Naive thymus-derived CD4-positive, alpha-beta T cell (primary cell): ENCODE data around the gene NTM. TPM values are rescaled to one million over a fixed set of nuclear protein-coding genes. Genes with fewer than 3 reads are reported as not detected.
A peak's percentile ranks its signal among the peaks of the same experiment; 100 is the strongest.

Experiments
- ATAC-seq: fragments of 150-1000 bp; cut with Tn5 transposase; 2 replicates; pipeline ENCODE4 v1.10.0; 2021; ENCODE audit warnings: mild to moderate bottlenecking, moderate library complexity
- CTCF ChIA-PET: fragments of 350-600 bp; sonication (Branson Sonifier 250); formaldehyde crosslinking; loops from one replicate; lab custom pipeline; 2021; ENCODE audit warnings: antibody characterized with exemption; lab: Charles Lee
- POLR2A ChIA-PET: fragments of 350-600 bp; sonication (Branson Sonifier 250); formaldehyde crosslinking; loops from one replicate; lab custom pipeline; 2021; ENCODE audit warnings: antibody characterized with exemption, inconsistent platforms; lab: Charles Lee
- DNase-seq, 9 donors: peaks; one replicate each; pipeline versions ENCODE4 v3.0.0 to v3.0.0-alpha.2; 2020 to 2022; ENCODE audit warnings: mixed read lengths in 1 of 9
- H3K27ac ChIP-seq: one replicate; pipeline ENCODE4 v1.7.0; 2013; ENCODE audit warnings: mild to moderate bottlenecking, low read depth, low read length, moderate library complexity
- H3K27me3 ChIP-seq, 2 donors: one replicate each; pipeline ENCODE4 v1.7.0; 2013; ENCODE audit warnings: low read length in 2 of 2, mild to moderate bottlenecking in 2 of 2, moderate library complexity in 2 of 2; ENCODE audit not compliant: control insufficient read depth in 2 of 2, insufficient read depth in 2 of 2
- H3K36me3 ChIP-seq, 3 experiments: 1 replicate in 2 of 3; 2 replicates in 1 of 3; pipeline ENCODE4 v1.7.0; 2013; ENCODE audit warnings: low read length in 3 of 3, mild to moderate bottlenecking in 3 of 3, moderate library complexity in 1 of 3; ENCODE audit not compliant: insufficient read depth in 3 of 3, control insufficient read depth in 2 of 3
- H3K4me1 ChIP-seq, 2 donors: one replicate each; pipeline ENCODE4 v1.7.0; 2013; ENCODE audit warnings: low read length in 2 of 2, mild to moderate bottlenecking in 2 of 2, moderate library complexity in 1 of 2; ENCODE audit not compliant: control insufficient read depth in 2 of 2, insufficient read depth in 2 of 2
- H3K4me3 ChIP-seq: 2 replicates; pipeline ENCODE4 v1.7.0; 2013; ENCODE audit warnings: mild to moderate bottlenecking, low read length
- H3K9me3 ChIP-seq, 3 experiments: 1 replicate in 2 of 3; 2 replicates in 1 of 3; pipeline ENCODE4 v1.7.0; 2013; ENCODE audit warnings: low read length in 3 of 3; ENCODE audit not compliant: control insufficient read depth in 2 of 3
- H3K27ac Mint-ChIP-seq, 9 donors: one replicate each; pipeline ENCODE4 v1.8.0; 2020 to 2022; ENCODE audit warnings: mixed read lengths in 9 of 9, mild to moderate bottlenecking in 8 of 9, moderate library complexity in 5 of 9, inconsistent platforms in 2 of 9
- H3K27me3 Mint-ChIP-seq, 5 donors: one replicate each; pipeline ENCODE4 v1.8.0; 2021 to 2022; ENCODE audit warnings: mixed read lengths in 5 of 5, mild to moderate bottlenecking in 1 of 5
- H3K36me3 Mint-ChIP-seq, 5 donors: one replicate each; pipeline ENCODE4 v1.8.0; 2020 to 2022; ENCODE audit warnings: mixed read lengths in 5 of 5, mild to moderate bottlenecking in 3 of 5, inconsistent platforms in 1 of 5
- H3K4me1 Mint-ChIP-seq, 7 donors: one replicate each; pipeline ENCODE4 v1.8.0; 2020 to 2022; ENCODE audit warnings: mixed read lengths in 7 of 7, mild to moderate bottlenecking in 3 of 7, inconsistent platforms in 1 of 7
- H3K4me3 Mint-ChIP-seq, 10 donors: one replicate each; pipeline ENCODE4 v1.8.0; 2020 to 2022; ENCODE audit warnings: mild to moderate bottlenecking in 10 of 10, mixed read lengths in 10 of 10, moderate library complexity in 6 of 10, inconsistent platforms in 2 of 10
- H3K9me3 Mint-ChIP-seq, 11 donors: one replicate each; pipeline ENCODE4 v1.8.0; 2020 to 2022; ENCODE audit warnings: mixed read lengths in 11 of 11, mild to moderate bottlenecking in 4 of 11, inconsistent platforms in 1 of 11, moderate library complexity in 1 of 11
- intact Hi-C, 2 donors: fragments of 100-400 bp; cut with micrococcal nuclease; formaldehyde crosslinking; loops; one replicate each; pipeline ENCODE4 v1.15.1; 2023
- polyA plus RNA-seq, 2 donors: library from polyadenylated mRNA; unstranded; fragments of 300-500 nt; fragmentation: Illumina TruSeq; gene quantifications; one replicate each; pipeline ENCODE4 v1.2.3, GENCODE V29; 2021
- total RNA-seq, 6 experiments: library from RNA in 5 of 6; stranded (reverse) in 5 of 6; gene quantifications; 1 replicate in 5 of 6; 2 replicates in 1 of 6; pipeline ENCODE4 v1.2.3 and lab custom pipeline; 2021 to 2026

The NTM gene
- total and polyA plus RNA-seq, 7 experiments from 2014 or later, result not detected

GRCh38 chr11:132353255-132353654, 982.8 kb downstream of the NTM start:
- Mint-ChIP-seq H3K27ac (no peak overlapping the region), H3K36me3 (peaks cover 0 to 4% (median 0%) of the 10 kb centered on the region in 5 donors), H3K27me3 (peaks cover 0 to 5% (median 0%) of the 10 kb centered on the region in 5 donors), H3K4me3 (no peak overlapping the region), H3K4me1 (peaks cover 0 to 11% (median 0%) of the 10 kb centered on the region in 7 donors), H3K9me3 (peaks cover 0 to 11% (median 1%) of the 10 kb centered on the region in 11 donors)
- Histone ChIP-seq H3K4me3 (no peak overlapping the region), H3K9me3 (no peaks in the 10 kb centered on the region), H3K27me3 (no peaks in the 10 kb centered on the region), H3K4me1 (no peaks in the 10 kb centered on the region), H3K36me3 (no peaks in the 10 kb centered on the region), H3K27ac (no peak overlapping the region)
- DNase-seq (no peak), ATAC-seq (no peak)
- CTCF ChIA-PET, result no interaction called here
- intact Hi-C loops, result no loop called here
- POLR2A ChIA-PET, result no interaction called here

GRCh38 chr11:132357811-132358572, 987.6 kb downstream of the NTM start:
- Histone ChIP-seq H3K27ac (no peak overlapping the region), H3K4me3 (no peak overlapping the region), H3K27me3 (no peaks in the 10 kb centered on the region), H3K36me3 (no peaks in the 10 kb centered on the region), H3K4me1 (peaks cover 0 to 3% of the 10 kb centered on the region in 2 donors), H3K9me3 (no peaks in the 10 kb centered on the region)
- Mint-ChIP-seq H3K9me3 (peaks cover 0 to 16% (median 5%) of the 10 kb centered on the region in 11 donors), H3K4me1 (peaks cover 0 to 13% (median 0%) of the 10 kb centered on the region in 7 donors), H3K4me3 (peak overlapping the region in 1 of 10 donors; percentile 9), H3K27me3 (no peaks in the 10 kb centered on the region), H3K36me3 (no peaks in the 10 kb centered on the region), H3K27ac (peak overlapping the region in 1 of 9 donors; percentile 62)
- ChIA-PET POLR2A (no interaction called here), CTCF (no interaction called here)
- intact Hi-C loops, result no loop called here
- DNase-seq, result no peak
- no peak for ATAC-seq

GRCh38 chr11:132358573-132358953, 988.1 kb downstream of the NTM start:
- H3K4me3 ChIP-seq, result no peak overlapping the region
- Mint-ChIP-seq H3K27me3 (no peaks in the 10 kb centered on the region), H3K36me3 (no peaks in the 10 kb centered on the region), H3K9me3 (peaks cover 0 to 19% (median 5%) of the 10 kb centered on the region in 11 donors), H3K4me1 (peaks cover 0 to 13% (median 0%) of the 10 kb centered on the region in 7 donors), H3K4me3 (no peak overlapping the region), H3K27ac (no peak overlapping the region)
- H3K9me3 ChIP-seq, result no peaks in the 10 kb centered on the region
- POLR2A ChIA-PET, result no interaction called here
- no peak for DNase-seq
- intact Hi-C loops, result no loop called here
- H3K27me3 ChIP-seq, result no peaks in the 10 kb centered on the region
- peaks cover 0 to 3% of the 10 kb centered on the region in 2 donors for H3K4me1 ChIP-seq
- ATAC-seq, result no peak
- CTCF ChIA-PET, result no interaction called here
- H3K27ac ChIP-seq, result no peak overlapping the region
- H3K36me3 ChIP-seq, result no peaks in the 10 kb centered on the region

- no peak overlapping the region for H3K27ac ChIP-seq
- Mint-ChIP-seq H3K36me3 (no peaks in the 10 kb centered on the region), H3K9me3 (peaks cover 0 to 24% (median 5%) of the 10 kb centered on the region in 11 donors), H3K27me3 (no peaks in the 10 kb centered on the region), H3K4me3 (no peak overlapping the region), H3K4me1 (peaks cover 0 to 13% (median 0%) of the 10 kb centered on the region in 7 donors), H3K27ac (no peak overlapping the region)
- intact Hi-C loops, result no loop called here
- H3K4me3 ChIP-seq, result no peak overlapping the region
- no peak for ATAC-seq
- H3K4me1 ChIP-seq, result peaks cover 0 to 3% of the 10 kb centered on the region in 2 donors
- ChIA-PET CTCF (no interaction called here), POLR2A (no interaction called here)
- H3K36me3 ChIP-seq, result no peaks in the 10 kb centered on the region
- H3K9me3 ChIP-seq, result no peaks in the 10 kb centered on the region
- no peak for DNase-seq
- H3K27me3 ChIP-seq, result no peaks in the 10 kb centered on the region
Observed at GRCh38 chr11:132361011-132361550, 990.7 kb downstream of the NTM start.

GRCh38 chr11:132365650-132366049, 995.2 kb downstream of the NTM start:
- no peaks in the 10 kb centered on the region for H3K9me3 ChIP-seq
- DNase-seq, result no peak
- no peaks in the 10 kb centered on the region for H3K4me1 Mint-ChIP-seq
- H3K27ac ChIP-seq, result no peak overlapping the region
- no peak overlapping the region for H3K27ac Mint-ChIP-seq
- ChIA-PET CTCF (interaction anchor here (0.7 kb wide), 1 partner anchor 556 kb away, joined by 3 read pairs; no protein-coding TSS in a partner anchor), POLR2A (no interaction called here)
- ATAC-seq, result no peak
- H3K27me3 ChIP-seq, result no peaks in the 10 kb centered on the region
- H3K27me3 Mint-ChIP-seq, result peaks cover 0 to 6% (median 0%) of the 10 kb centered on the region in 5 donors
- H3K9me3 Mint-ChIP-seq, result peaks cover 0 to 24% (median 2%) of the 10 kb centered on the region in 11 donors
- no peaks in the 10 kb centered on the region for H3K4me1 ChIP-seq
- no peaks in the 10 kb centered on the region for H3K36me3 Mint-ChIP-seq
- H3K4me3 ChIP-seq, result no peak overlapping the region
- H3K36me3 ChIP-seq, result no peaks in the 10 kb centered on the region
- intact Hi-C loops, result no loop called here
- H3K4me3 Mint-ChIP-seq, result no peak overlapping the region

- Histone ChIP-seq H3K4me3 (no peak overlapping the region), H3K9me3 (no peaks in the 10 kb centered on the region), H3K27ac (no peak overlapping the region), H3K36me3 (no peaks in the 10 kb centered on the region), H3K4me1 (no peaks in the 10 kb centered on the region), H3K27me3 (no peaks in the 10 kb centered on the region)
- DNase-seq (no peak), ATAC-seq (no peak)
- POLR2A ChIA-PET, result no interaction called here
- H3K4me3 Mint-ChIP-seq, result no peak overlapping the region
- H3K27me3 Mint-ChIP-seq, result peaks cover 0 to 6% (median 0%) of the 10 kb centered on the region in 5 donors
- intact Hi-C loops, result no loop called here
- no peaks in the 10 kb centered on the region for H3K4me1 Mint-ChIP-seq
- H3K9me3 Mint-ChIP-seq, result peaks cover 0 to 22% (median 2%) of the 10 kb centered on the region in 11 donors
- no peaks in the 10 kb centered on the region for H3K36me3 Mint-ChIP-seq
- CTCF ChIA-PET, result no interaction called here
- no peak overlapping the region for H3K27ac Mint-ChIP-seq
Observed at GRCh38 chr11:132367293-132367692, 996.9 kb downstream of the NTM start.
